Hepatic stellate cell (primary cell): ENCODE results near the gene DCAF11.

Experiments
- DNase-seq: peaks from one replicate; pipeline ENCODE4 v3.0.0; 2011; ENCODE audit warnings: low spot score

The DCAF11 gene

DNA sequence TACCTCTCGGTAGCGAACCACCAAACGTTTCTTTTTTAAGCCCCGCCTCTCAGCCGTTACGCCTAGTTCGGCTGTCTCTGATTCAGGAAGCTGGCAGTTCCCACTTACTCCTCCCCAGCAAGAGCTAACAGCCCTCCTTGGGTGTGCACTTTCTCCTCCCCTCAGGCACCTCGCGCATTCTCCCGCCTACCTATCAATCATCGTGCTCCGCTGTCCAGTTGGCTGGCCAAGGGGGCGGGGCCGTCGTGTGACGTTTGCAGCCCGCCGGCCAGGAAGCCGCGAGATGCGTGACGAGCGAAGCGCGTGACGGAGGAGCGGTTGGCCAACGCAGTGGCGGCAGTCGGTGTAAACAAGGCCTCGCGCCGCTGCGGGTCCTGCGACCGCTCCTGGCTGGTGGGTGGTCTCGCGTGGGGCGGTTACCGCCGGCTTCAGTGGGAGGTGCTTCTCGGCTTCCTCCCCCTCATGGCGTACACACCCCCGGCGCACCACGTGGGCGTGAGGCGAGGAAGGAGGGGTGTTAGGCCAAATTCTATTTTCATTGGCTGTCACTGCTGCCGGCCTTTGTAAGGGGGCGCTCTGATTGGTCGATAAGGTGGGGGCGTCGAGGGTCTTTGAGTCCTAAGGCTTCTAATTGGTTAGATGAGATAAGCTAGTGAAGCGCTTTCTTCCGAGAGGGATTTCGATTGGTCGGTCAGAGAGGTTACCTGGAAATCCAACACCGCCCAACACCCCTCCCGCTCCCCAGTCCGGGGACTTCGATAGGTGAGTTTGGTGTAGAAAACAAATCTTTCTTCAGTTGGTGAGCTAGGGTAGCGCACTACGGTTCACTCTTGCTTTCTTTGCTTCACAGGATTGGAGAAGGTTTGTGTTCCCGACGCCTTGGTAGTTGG is at the start of gene DCAF11, which contains the start of gene NRL:
Gene DCAF11, plus strand, starts transcription at position 246 of the 890 bp plus-strand sequence. CDS start 818 bp downstream, outside the sequence.
Gene NRL, minus strand, starts transcription at position 418 of the 890 bp plus-strand sequence. CDS start 32,101 bp downstream, outside the sequence.
- peak; percentile 99 for DNase-seq

DNA sequence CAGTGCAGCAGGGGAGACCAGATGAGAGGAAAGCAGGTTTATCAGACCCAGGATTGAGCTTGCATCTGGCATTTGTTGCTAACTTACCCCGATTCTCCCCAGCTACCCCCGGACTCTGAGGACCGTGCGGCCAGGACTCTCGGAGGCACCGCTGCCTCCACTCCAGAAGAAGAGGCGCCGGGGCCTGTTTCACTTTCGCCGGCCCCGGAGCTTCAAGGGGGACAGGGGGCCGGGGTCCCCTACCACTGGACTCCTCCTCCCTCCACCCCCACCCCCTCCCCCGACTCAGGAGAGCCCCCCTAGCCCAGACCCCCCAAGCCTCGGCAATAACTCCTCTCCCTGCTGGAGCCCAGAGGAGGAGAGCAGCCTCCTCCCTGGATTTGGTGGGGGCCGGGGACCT is 49.7 kb upstream of the DCAF11 start:
- no peak for DNase-seq

DNA sequence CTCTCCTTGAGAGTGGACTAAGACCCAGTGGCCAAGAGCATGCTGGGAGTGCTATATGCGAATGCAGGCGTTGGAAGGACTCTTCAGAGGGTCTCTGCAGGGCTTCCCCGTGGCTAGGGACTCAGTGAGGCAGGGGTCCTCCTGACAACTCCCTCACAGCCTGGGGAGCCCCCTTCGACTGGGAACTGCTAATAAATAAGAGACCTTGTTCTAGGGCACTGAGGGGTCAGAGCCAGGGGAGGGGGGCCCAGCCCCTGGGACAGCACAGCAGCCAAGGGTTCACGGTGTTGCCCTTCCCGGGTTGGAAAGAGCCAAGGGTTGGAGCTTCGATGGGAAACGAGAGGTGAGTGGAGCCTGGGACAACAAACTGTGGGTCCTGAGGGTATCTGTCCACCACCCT is 49.2 kb upstream of the DCAF11 start:
- DNase-seq, result no peak

GRCh38 chr14:24066496-24067132 is 48.0 kb upstream of the DCAF11 start:
- no peak for DNase-seq

- no peak for DNase-seq
These were observed 47.2 kb upstream of the DCAF11 start for GRCh38 chr14:24067133-24068082.

DNA sequence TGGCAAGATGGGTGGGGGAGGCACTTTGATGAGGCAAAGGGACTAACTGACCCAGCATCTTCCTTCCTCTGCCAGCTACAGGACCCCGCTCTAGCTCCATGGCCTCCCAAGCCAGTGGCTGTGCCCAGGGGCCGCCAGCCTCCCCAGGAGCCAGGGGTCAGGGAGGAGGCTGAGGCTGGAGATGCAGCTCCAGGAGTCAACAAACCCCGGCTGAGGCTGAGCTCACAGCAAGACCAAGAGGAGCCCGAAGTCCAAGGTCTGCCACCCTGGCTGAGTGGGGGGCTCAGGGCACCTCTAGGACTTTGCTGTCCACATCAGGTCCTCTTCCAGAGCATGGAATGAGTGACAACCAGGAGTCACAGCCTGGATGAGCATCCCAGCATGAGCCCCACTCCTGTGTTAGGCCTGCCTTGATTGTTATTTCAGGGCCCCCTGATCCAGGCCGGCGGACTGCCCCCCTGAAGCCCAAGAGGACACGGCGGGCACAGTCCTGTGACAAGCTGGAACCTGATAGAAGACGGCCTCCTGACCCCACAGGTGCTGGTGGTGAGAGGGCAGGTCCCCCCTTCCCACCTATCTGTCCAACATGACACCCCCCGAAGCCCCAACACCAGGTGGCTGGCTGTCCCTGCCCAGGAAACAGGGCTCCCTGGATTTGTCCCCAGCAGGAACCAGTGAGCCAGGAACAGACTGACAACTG is 45.7 kb upstream of the DCAF11 start:
- no peak for DNase-seq

GRCh38 chr14:24069411-24069735 is 45.2 kb upstream of the DCAF11 start:
- no peak for DNase-seq

- no peak for DNase-seq
These were observed 44.1 kb upstream of the DCAF11 start for GRCh38 chr14:24070285-24071143.

- no peak for DNase-seq
These were observed 43.4 kb upstream of the DCAF11 start, which contains the start of gene CPNE6 for GRCh38 chr14:24071144-24071697. CPNE6 (plus strand) TSS chr14:24071562; CDS start chr14:24072937, 1,375 bp downstream.

DNA sequence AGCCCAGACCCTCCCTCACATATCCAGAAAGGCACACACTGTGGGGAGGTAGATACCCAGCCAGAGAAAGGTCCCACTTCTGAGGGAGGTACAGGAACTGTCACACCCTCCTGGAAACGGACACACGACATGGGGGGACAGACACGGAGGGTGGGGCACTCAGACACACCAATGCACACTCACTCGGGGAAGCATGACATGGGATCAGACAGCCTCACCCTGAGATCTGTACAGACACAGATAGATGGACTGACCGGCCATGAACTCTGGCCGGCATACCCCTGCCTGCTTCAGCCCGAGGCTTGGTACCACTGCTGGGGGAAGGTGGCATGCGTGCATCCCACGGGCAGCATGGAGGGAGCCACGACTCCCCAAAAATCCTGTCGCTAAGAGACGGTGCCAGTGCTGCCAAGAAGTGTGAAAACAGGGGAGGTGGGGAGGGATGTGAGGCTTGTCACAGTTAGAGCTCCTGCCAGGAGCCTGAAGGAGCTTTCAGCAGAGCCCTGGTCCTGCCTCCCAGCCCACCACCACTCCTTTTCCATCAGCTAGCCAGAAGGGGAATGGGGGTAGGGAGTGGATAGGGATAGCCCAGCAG is 42.6 kb upstream of the DCAF11 start:
- no peak for DNase-seq

DNA sequence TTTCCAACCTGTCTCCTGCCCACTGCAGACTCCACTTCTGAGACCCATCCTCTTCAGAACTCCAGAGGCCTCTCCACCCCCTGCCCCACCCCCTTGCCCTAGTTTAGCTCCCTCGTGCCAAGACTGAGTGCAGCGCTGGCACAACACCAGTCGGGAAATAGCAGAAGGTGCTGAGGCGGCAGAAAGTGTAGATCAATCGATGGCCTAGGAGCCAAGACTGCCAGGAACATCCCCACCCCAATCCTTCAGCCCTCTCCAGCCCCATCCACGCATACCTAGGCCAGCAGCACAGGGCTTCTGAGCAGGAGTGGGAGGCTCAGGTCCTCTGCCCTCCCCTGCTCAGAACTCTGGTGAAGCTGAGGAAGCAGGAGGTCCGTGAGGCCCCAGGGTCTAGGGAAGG is 42.1 kb upstream of the DCAF11 start:
- DNase-seq, result no peak

GRCh38 chr14:24072881-24073877 is 41.4 kb upstream of the DCAF11 start:
- DNase-seq, result no peak

DNA sequence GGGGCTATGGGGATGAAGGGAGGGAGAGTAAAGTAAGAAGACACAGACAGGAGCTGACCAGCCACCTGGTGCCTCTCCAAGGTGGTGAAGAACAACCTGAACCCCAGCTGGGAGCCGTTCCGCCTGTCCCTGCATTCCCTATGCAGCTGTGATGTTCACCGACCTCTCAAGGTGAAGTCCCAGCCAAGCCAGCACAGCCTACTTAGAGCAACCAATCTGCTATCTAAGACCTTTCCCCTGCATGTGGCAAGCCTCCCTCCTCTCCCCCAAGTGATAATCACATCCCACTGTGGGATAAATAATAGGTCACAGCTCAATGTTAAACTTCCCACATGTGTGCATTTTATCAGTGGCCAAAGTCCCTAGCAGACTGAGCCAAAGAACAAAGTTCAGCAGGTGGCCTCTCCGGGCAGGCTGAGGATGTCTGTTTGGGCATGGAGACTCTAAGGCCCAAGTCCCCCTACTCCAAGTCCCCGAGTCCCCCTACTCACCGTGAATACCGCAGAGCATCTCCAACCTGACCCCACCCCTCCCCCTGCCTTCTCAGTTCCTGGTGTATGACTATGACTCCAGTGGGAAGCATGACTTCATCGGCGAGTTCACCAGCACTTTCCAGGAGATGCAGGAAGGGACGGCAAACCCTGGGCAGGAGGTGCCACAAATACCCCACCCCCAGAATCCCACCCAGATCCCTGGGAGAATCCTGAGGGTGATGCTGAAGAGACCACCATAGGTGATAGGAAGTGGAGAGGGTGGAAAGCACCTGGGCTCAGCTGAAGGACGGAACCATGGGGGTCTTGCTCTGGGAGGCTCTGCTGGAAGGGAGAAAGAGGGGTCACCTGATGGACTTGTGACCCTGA is 39.7 kb upstream of the DCAF11 start:
- DNase-seq, result no peak

DNA sequence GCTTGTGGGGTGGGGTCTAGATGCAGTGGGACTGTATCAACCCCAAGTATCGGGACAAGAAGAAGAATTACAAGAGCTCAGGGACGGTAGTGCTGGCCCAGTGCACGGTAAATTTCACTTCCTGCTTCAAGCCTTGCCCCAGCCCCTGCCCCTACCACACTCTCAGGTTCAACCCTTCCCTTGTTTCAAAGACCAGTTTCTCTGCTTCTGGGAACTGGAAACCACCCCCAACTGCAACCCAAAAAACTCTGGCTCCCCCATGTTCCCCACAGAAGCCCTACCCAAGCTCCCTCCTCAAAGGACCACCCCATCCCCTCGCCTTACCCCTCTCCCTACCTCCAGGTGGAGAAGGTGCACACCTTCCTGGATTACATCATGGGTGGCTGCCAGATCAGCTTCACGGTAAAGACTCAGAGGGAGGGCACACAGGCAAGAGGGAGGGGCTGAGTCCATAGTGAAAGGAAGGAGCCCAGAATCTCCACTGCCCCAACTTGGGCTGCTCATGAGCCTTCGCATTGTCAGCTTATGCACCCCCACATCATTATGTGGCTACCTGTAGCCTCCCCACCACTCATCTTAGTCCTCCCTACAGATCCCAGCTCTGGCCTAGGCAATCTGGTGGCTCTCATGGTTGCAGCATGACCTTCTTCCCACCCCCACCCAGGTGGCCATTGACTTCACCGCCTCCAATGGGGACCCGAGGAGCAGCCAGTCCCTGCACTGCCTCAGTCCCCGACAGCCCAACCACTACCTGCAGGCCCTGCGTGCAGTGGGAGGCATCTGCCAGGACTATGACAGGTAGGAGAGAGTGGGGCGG is 38.9 kb upstream of the DCAF11 start:
- no peak for DNase-seq

DNA sequence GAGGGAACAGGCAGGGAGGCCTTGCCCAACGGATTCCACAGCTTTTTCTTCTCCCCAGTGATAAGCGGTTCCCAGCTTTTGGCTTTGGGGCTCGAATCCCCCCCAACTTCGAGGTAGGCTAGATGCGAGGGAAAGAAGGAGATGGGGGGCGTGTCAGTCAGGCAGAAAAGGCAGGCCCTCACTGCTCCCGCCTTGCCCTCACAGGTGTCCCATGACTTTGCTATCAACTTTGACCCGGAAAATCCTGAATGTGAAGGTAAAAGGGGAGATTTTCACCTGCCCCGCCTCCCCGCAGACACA is 38.3 kb upstream of the DCAF11 start:
- no peak for DNase-seq

- DNase-seq, result no peak
These were observed 37.5 kb upstream of the DCAF11 start for GRCh38 chr14:24077086-24077485.

DNA sequence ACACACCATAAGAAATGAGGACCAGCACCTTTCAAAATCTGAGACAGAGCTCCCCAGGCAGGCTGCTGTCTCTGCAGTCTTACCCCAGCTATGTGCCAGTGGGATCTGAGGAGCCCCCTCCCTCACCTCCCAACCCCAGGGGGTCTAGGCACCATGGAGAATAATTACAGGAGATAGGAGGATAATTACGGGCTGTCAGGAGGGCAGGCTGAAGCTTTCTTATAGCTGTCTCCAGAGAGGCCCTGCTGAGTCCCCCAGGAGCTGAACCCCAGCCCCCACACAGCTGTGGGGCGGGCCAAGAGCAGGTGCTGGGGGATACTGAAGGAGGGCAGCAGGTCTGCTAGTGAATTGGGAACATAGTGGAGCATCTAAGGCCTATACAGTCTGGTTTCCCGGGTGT is 36.4 kb upstream of the DCAF11 start:
- DNase-seq, result no peak
